H54 (cell line): Measurements from ENCODE around the gene LTBR.
A peak's percentile ranks its signal among the peaks of the same experiment; 100 is the strongest.

Experiments
- DNase-seq: peaks from one replicate; pipeline ENCODE4 v3.0.0; 2011; ENCODE audit warnings: low spot score, mixed read lengths; ENCODE audit not compliant: insufficient read length
- FAIRE-seq: peaks from 3 replicates; lab custom pipeline; 2011; peaks lifted over from hg19 to GRCh38; lab: Jason Lieb, UNC
- POLR2A ChIP-seq: IDR thresholded peaks from 2 replicates; pipeline ENCODE4 v1.6.1; 2011; ENCODE audit warnings: low read depth, mild to moderate bottlenecking, low read length

LTBR gene

GRCh38 chr12:6390084-6390799 is 6.3 kb downstream of the LTBR start:
- no peak for TF ChIP-seq POLR2A
- DNase-seq (no peak), FAIRE-seq (no peak)

GRCh38 chr12:6391013-6391412 is 7.1 kb downstream of the LTBR start:
- no peak for TF ChIP-seq POLR2A
- FAIRE-seq, result no peak
- DNase-seq, result no peak

GRCh38 chr12:6392504-6392903 is 8.5 kb downstream of the LTBR start:
- FAIRE-seq (no peak), DNase-seq (no peak)
- no peak for TF ChIP-seq POLR2A

- no peak for TF ChIP-seq POLR2A
- DNase-seq (no peak), FAIRE-seq (no peak)
Observed at GRCh38 chr12:6393109-6393508, 9.1 kb downstream of the LTBR start.

DNA sequence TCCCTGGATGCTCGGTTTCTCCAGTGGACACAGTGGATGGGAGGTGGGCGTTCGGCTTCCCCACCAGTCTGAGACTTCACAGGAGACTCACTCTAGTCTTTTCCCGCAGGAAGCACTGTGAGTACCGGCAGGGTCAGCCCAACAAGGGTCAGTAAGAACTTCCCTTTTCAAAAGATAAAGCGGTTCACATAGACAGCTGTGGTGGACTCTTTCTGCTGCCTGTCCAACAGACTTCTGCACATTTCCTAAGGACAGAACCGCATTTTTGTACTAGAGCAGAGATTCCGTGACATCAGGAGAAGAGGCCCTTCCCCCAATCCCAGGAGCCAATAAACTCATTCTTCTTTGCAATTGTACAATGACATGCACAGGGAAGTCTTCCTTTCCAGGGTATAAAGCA is 10.4 kb downstream of the LTBR start:
- FAIRE-seq (no peak), DNase-seq (no peak)
- no peak for TF ChIP-seq POLR2A

DNA sequence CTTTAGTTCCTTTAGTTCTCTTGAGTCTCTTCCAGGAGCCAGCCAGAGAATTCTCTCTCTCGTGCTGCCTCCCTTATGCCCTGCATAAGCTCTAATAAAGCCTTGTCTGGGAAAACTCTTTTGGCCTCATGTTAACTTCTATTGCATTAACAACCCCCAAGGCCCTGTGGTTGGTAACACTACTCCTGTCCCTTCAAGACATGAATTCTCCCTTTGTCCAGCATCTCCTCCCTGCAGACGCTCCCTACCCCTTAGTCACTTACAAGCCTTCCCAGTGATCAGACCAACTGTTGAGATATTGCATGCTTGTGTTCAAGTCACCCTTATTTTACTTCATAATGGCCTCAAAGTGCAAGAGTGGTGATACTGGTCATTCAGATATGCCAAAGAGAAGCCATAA is 12.1 kb downstream of the LTBR start:
- FAIRE-seq (peak; percentile 57), DNase-seq (no peak)
- TF ChIP-seq POLR2A, result no peak

DNA sequence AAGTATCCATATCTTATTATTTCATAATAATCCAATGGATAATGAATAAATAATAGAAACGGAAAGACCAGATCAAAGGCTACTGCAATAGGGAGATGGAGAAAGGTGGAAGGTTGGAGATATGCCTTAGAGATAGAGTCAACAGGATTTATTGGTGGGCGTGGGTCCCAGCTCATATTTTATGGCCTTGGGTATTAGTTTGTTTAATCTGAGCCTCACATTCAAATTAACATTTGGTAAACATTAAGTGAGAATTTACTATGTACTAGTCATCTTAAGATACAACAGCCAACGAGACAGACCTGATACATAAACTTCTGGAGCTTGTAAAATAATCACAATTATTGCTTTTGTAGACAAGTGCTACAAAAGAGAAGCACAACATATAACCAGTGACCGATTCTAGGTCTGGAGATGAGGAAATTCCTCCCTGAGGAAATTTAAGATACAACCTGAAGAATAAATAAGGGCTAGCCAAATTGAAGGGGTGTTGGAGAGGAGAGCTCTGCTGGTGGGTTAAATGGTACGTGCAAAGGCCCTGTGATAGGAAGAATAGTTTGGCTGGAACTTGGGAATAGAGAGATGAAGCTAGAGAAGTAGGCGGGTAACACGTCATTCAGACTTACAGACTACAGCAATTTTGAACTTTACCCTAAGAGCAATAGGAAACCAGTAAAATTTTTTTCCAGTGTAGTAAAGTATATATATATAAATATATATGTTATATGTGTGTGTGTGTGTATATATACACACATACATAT is 16.1 kb downstream of the LTBR start:
- FAIRE-seq, result no peak
- TF ChIP-seq POLR2A, result no peak
- DNase-seq, result no peak

GRCh38 chr12:6404390-6404789 is 20.4 kb downstream of the LTBR start:
- TF ChIP-seq POLR2A, result no peak
- no peak for FAIRE-seq
- DNase-seq, result no peak

GRCh38 chr12:6405963-6406362 is 22.0 kb downstream of the LTBR start:
- FAIRE-seq (no peak), DNase-seq (no peak)
- no peak for TF ChIP-seq POLR2A

DNA sequence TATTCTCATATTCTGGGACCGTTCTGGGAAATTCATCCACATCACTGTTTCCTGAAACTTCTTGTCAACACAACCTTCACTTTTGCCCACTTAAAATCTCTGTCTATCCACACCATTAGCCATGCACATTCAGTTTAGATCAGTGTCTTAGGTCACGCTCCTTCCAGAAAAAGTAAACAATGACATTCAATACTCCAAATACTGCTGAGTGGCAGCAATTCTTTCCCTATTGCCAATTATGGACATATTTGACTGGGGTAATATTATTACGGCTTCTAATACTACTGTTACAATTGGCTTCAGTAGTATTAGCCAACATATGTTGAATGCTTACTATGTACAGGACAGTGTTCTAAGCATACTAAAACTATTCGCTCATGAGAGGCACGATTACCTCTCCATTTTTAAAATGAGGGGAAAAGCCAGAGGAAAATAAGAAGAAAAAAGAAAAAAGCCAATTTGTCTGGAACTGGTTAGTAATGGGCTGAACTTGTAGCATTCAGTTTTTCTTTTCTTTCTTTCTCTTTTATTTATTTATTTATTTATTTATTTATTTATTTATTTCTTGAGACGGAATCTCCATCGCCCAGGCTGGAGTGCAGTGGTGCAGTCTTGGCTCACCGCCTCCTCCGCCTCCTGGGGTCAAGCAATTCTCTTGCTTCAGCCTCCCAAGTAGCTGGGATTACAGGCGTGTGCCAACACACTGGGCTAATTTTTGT is 23.4 kb downstream of the LTBR start:
- TF ChIP-seq POLR2A, result no peak
- DNase-seq (no peak), FAIRE-seq (no peak)

GRCh38 chr12:6416596-6416995 is 32.6 kb downstream of the LTBR start:
- FAIRE-seq (no peak), DNase-seq (no peak)

DNA sequence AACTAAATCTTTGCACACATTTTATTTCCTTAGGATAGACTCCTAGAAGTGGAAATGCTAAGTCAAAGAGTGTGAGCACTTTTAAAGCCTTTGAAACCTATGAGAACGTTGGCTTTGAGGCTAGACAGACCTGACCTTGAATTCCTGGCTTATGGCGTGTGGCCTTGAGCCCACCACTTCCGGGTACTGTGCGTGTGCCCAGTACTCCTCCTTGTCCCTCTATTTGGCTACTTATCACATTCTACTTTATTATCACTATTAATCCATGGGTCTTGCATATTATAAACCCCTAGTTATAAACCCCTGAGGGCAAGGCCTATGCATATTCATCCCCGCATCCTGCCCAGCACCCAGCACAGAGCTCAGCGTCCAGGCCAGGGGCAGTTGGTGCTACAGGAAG is 34.8 kb downstream of the LTBR start:
- no peak for TF ChIP-seq POLR2A
- DNase-seq, result no peak
- FAIRE-seq, result no peak

More at GRCh38 chr12:6416596-6416995, 32.6 kb downstream of the LTBR start:
- no peak for TF ChIP-seq POLR2A

- no peak for TF ChIP-seq POLR2A
- FAIRE-seq (no peak), DNase-seq (no peak)
Observed at GRCh38 chr12:6420364-6420763, 36.4 kb downstream of the LTBR start.
